Astrocyte (in vitro differentiated cells and primary cell): ENCODE results near the gene TLE1.

Experiments used
- CTCF ChIP-seq: IDR thresholded peaks from 2 replicates; pipeline ENCODE4 v1.5.1; 2011; ENCODE audit warnings: low read depth, mild to moderate bottlenecking, inconsistent platforms, low read length, moderate library complexity; ENCODE audit not compliant: insufficient read depth
- EZH2 ChIP-seq: IDR thresholded peaks from 2 replicates; pipeline ENCODE4 v1.6.1; 2012; ENCODE audit warnings: mild to moderate bottlenecking, low read length, inconsistent platforms; ENCODE audit not compliant: insufficient read depth

- no peak for TF ChIP-seq CTCF
- no peak for TF ChIP-seq EZH2
These were observed 73.2 kb downstream of the TLE1 start for GRCh38 chr9:81616141-81616540.
